GM18498 (cell line): ENCODE measurements around the gene SLC34A3.

Experiments used
- ATAC-seq: cut with Tn5 transposase; IDR thresholded peaks from one replicate; pipeline ENCODE4 v1.9.1; 2021; ENCODE audit warnings: mild to moderate bottlenecking, moderate library complexity; ENCODE audit not compliant: unreplicated experiment

Gene SLC34A3

GRCh38 chr9:137275203-137275587 lies 44.5 kb downstream of the SLC34A3 start:
- no peak for ATAC-seq

- ATAC-seq: no peak
Observed at GRCh38 chr9:137275588-137276472, 45.1 kb downstream of the SLC34A3 start.

- no peak for ATAC-seq
Observed at GRCh38 chr9:137276473-137277328, 46.0 kb downstream of the SLC34A3 start.

GRCh38 chr9:137277329-137278041 lies 46.8 kb downstream of the SLC34A3 start, which contains the start of gene TOR4A:
TOR4A (plus strand) TSS chr9:137277726; CDS start chr9:137278690, 964 bp downstream.
- peak; percentile 74 for ATAC-seq

GRCh38 chr9:137278061-137278701 lies 47.5 kb downstream of the SLC34A3 start:
- peak; percentile 1 for ATAC-seq

GRCh38 chr9:137278721-137279711 lies 48.3 kb downstream of the SLC34A3 start:
- ATAC-seq: no peak

- no peak for ATAC-seq
Observed at GRCh38 chr9:137279741-137280473, 49.2 kb downstream of the SLC34A3 start.

- ATAC-seq: no peak
Observed at GRCh38 chr9:137280474-137281344, 50.0 kb downstream of the SLC34A3 start.

- ATAC-seq: no peak
Observed at GRCh38 chr9:137281345-137282116, 50.8 kb downstream of the SLC34A3 start.
